NCI-H1048 (cell line): ENCODE results near the gene MED28.

Source experiments
- DNase-seq: peaks from one replicate; lab custom pipeline; 2025; lab: John Stamatoyannopoulos, UW

The MED28 gene

DNA sequence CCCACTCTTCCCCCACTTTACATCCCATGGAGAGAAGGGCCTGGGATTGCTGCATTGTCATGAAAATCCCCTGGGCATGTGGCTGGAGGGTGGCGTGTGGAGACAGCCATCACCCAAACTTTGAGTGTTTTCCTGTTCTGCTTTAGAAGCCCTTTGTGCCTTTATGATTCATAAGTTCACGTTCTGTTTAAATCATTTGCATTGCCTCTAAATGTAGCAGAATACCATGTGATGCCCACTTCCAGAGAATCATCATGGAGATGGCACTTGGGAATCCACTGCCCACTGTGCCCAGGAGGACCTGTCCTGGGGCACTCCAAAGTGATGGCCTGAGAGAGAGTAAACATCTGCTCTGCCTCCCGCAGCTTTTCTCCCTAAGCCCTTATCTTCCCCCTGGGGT is 52.8 kb downstream of the MED28 start:
- DNase-seq, result no peak

DNA sequence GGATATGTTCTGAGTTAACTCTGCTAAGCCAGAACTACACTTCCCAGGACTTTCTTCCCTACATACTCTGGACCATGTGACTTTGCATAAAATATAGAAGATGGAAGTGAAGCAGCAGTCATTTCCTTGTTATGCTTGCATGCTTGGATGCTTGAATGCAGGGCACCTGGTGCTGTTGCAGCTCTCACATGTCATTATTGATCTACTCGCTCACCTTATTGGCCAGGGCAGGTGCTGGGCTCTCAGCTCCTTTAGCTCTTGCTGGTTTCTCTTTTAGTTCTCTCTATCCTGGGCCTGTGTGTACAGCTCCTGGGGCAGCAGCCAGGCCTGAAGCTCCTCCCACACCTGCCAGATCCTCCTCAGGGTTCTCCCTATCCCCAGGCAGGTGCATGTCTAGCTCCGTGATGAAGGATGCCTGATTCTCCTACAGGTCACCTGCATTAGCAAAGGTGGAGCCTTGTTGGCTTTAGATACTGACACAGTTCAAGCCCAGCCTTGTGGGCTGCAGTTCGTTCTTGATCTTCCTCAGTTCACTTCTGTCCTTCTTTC is 53.3 kb downstream of the MED28 start:
- DNase-seq, result no peak

DNA sequence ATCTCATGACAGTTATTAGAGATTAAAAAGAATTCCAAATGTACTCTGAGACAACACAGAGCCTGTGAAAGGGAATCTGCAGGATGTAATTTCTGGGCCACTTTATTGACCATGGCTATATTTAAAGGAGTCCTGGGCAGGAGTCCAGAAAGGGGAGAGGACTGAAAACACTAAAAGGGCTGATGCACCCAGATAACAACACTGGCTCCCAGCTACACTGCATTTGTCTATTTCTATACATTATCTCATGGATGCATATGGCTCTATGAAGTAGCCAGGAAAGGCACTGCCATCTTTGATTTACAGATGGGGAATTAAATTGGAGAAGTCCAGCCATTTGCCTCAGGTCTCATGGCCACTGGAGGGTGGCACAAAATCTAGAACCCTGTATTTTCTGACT is 56.0 kb downstream of the MED28 start:
- DNase-seq, result no peak

DNA sequence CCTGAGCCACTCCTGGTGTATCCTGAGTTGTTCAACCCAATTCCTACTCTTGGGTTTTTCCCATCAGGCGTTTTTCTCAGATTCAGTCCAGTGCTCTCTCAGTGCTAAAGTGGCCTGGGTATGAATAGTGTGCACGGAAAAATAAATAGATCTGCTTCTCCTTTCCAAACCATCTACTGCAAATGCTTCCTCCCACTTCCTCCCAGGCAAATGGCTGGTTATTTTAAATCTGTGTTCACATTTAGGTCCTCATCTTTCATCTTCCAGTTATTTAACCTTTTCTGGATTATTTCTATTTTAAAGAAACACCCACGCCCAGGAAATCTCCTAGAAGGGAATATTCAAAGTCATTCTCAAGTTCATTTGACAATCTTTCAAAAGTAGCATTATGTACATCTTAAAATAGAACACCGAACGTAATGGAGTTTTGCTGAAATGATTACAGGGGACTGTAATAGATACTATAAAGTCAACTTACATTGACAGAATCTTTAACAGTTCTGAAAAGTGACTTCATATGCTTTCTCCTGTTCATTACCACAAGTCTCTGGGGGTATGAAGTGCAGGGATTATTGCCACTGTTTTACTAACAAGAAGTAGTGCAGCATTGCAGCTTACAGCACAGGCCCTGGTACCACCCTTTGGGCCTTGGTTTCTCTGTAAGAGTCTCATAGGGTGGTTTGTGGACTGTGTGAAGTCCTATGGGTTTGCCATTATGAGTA is 66.3 kb downstream of the MED28 start:
- no peak for DNase-seq

DNA sequence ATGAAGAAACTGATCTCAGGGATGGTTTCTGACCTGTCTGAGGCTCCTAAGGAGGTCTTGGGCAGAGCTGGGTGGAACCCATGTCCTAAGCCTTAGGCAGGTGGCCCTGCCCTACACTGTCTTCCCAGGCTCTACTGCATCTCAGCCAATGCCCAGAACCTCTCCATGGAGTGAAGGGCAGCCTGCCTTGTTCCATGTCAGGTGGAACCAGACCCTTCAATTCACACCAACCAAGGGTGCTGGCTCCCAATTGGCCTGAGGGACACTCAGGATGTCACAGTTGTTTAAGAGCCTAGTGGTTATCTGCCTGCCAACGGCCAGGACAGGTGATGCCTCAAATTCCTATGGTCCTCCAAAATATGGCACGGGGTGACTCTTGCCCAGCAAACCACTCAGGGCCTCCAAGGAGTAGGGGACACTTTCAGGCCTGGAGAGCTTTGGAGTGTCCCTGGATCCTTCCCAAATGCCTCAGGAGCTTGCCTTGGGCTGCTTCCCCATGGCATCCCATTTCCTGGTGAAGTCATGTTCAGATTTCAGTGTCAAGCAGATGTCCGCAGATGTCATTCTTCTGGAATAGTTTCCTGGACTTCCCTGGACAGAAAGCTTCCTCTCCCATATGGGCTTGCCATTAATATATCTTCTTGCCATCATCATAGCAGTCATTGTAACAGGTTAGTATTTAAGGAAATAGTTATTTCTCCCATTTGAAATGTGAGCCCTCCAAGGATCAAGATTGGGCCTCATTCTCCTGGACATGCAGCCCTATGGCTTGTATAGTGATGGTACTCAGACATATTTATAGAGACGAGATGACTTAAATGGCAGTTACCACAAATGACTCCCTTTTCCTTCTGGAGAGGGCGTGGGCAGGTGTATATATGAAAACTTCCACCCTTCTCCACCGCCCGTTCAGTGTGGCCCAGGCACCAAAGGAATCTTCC is 67.1 kb downstream of the MED28 start:
- DNase-seq, result no peak

DNA sequence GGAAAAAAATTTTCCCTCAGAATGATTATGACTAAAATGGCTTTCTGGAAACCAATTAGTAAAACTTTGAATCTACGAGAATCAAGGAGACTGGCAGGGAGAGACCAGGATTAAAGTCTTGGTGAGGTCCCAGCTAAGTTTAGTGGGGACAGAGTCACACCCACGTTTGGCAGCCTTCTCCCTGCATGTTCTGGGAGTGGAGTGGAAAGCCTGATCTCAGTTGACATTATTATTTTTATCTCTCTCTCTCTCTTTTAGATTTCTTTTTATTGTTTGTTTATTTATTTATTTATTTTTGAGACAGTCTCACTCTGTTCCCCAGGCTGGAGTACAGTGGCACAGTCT is 67.8 kb downstream of the MED28 start:
- no peak for DNase-seq
